DND-41 (cell line): Measurements from ENCODE around the gene RASGRF1.

Source experiments
- EZH2 ChIP-seq: IDR thresholded peaks from 3 replicates; pipeline ENCODE4 v1.6.1; 2012; ENCODE audit warnings: borderline replicate concordance, low read depth, mild to moderate bottlenecking, moderate library complexity, low read length, inconsistent platforms; ENCODE audit not compliant: severe bottlenecking
- TF ChIP-seq, protein P1 (sequence below): IDR thresholded peaks from 2 replicates; pipeline ENCODE4 v1.5.1; 2012; ENCODE audit warnings: borderline replicate concordance, low read length, moderate library complexity, mild to moderate bottlenecking; ENCODE audit not compliant: poor library complexity, severe bottlenecking; ENCODE audit errors: extremely low read depth

DNA sequence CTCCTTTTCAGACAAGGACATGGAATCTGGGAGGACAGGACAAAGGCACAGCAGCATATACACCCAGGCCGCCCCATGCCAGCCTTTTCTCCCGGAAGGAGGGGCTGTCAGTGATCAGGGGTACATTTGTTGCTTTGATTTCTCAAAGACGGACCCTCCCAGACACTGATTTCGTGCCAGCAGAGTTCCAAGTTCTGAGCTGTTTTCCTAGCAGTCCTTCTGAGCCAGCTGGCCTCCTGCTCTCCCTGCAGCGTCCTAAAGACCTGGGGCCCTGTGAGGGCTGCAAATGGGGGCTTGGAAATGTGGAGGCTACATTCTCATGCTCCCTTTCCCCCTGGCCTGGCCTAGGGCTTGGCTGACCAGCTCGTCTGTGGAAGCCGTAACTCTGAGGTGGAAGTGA lies 168.1 kb downstream of the RASGRF1 start:
- TF ChIP-seq, protein P1, sequence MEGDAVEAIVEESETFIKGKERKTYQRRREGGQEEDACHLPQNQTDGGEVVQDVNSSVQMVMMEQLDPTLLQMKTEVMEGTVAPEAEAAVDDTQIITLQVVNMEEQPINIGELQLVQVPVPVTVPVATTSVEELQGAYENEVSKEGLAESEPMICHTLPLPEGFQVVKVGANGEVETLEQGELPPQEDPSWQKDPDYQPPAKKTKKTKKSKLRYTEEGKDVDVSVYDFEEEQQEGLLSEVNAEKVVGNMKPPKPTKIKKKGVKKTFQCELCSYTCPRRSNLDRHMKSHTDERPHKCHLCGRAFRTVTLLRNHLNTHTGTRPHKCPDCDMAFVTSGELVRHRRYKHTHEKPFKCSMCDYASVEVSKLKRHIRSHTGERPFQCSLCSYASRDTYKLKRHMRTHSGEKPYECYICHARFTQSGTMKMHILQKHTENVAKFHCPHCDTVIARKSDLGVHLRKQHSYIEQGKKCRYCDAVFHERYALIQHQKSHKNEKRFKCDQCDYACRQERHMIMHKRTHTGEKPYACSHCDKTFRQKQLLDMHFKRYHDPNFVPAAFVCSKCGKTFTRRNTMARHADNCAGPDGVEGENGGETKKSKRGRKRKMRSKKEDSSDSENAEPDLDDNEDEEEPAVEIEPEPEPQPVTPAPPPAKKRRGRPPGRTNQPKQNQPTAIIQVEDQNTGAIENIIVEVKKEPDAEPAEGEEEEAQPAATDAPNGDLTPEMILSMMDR = no peak
- no peak for TF ChIP-seq EZH2
